ENCODE measurements around the gene GNG3.
A peak's percentile ranks its signal among the peaks of the same experiment; 100 is the strongest.
"Not testable (repeated sequence)": the region's sequence is repeated elsewhere in the genome, so short reads cannot be mapped to it uniquely, and the experiment has no call there.

Gene GNG3

GRCh38 chr11:62721994-62722393 lies 14.5 kb downstream of the GNG3 start:
- no peak for DNase-seq

DNA sequence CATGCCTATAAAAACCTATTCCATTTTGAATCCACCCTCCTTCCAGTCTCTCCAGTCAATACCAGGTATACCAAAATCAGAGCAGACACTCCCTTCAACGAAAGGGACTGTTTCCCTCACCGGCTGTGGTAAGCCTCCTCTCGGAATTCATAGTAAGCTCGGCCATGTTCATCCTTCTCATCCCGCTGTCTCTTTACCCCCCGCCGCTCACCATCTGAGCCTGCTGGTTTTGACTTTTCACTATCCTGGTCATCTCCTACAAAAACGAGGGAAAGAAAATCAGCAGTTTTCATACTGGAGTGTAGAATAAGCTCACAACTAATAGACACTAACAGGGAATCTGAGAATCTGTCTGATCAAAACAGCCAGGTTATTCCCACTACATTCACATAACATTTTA lies 16.7 kb downstream of the GNG3 start:
- no peak for DNase-seq

GRCh38 chr11:62725646-62726045 lies 18.2 kb downstream of the GNG3 start:
- DNase-seq = no peak

DNA sequence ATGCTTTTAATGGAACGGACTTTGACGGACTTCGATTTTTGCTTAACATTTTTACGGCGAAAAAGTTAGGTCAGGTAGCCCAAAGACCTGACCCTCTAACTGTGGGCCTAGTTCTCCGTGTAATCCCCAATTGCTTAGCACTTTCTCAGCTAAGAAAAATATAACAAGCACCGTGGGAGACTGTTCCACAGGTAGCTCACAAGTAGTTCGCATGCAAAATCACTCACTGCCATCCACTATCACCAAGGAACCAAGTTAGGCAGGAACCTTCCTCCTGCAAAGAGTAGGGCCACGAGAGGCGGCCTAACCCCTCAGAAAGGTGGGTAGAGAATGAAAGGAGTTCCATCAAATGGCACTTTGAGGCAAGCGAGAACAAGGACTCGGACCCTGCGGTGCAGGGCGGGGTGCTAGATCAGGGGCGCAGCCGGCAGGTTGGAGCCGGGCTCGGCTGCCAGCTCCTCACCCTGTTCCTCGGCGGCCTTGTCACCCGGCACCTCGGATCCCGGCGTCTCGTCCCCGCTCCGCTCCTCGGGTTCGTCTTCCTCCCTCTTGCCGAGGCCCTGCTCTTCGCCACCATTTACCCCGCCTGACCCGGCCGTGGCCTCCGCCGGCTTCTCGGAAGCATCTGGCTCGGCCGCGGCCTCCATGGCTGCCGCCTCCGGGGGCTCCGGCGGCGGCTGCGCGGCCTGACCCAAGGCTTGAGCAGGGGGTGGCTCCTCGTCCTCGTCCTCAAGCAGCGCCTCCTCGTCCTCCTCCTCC lies 18.9 kb downstream of the GNG3 start:
- no peak for DNase-seq

GRCh38 chr11:62726915-62727164 lies 19.4 kb downstream of the GNG3 start:
- DNase-seq = no peak

DNA sequence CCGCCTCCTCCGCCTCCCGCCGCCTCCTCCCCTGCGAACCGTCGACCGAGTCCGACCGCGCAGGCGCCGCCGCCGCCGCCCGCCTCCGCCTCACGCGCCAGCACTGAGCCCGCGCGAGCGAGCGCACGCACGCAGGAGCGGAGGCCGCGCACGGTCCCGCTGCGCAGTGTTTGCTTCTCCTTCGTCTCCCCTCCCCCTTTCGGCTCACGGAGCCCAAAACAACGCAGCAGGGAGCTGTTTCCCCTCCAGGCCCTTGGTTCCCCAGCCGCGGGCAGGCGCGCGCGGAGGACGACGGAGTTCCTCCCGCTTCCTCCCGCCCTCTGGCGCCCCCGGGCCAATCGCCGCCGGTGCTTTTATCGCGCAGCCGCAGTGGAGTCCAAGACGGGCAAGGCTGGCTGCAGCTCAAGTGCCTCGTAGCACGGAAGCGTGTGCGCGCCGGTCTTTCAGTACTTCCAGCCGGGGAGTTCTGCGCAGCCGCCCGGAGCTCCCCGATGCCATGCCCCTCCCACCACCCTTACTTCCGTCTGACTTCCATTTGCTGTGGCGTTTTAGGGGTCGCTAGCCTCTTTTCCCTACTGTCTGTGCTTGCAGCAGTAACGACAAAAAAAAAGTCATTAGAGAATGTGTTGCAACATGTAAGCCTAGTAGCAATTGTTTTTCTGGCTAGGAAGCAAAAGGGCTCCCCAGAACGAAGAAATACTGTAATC lies 19.8 kb downstream of the GNG3 start, which contains the start of gene HNRNPUL2:
Gene HNRNPUL2, minus strand, starts transcription at position 293 of the 707 bp plus-strand sequence. CDS start 301 bp downstream, outside the sequence.
- peak; percentile 99 for DNase-seq

GRCh38 chr11:62727872-62728170 lies 20.3 kb downstream of the GNG3 start:
- DNase-seq = peak; percentile 99

GRCh38 chr11:62728171-62728988 lies 20.9 kb downstream of the GNG3 start, which contains the start of gene TTC9C:
TTC9C (plus strand) TSS chr11:62728486; CDS start chr11:62728849, 363 bp downstream.
- DNase-seq = peak; percentile 95

DNA sequence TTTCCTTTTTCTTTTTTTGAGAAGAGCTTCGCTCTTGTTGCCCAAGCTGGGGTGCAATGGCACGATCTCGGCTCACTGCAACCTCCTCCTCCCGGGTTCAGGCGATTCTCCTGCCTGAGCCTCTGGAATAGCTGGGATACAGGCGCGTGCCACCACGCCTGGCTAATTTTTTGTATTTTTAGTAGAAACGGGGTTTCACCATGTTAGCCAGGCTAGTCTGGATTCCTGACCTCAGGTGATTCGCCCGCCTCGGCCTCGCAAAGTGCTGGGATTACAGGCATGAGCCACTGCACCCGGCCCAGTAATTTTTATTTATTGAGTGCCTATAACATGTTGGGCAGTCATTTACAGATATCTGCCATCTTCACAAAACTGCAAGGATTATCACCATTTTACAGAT lies 22.6 kb downstream of the GNG3 start:
- not testable (repeated sequence) for DNase-seq

DNA sequence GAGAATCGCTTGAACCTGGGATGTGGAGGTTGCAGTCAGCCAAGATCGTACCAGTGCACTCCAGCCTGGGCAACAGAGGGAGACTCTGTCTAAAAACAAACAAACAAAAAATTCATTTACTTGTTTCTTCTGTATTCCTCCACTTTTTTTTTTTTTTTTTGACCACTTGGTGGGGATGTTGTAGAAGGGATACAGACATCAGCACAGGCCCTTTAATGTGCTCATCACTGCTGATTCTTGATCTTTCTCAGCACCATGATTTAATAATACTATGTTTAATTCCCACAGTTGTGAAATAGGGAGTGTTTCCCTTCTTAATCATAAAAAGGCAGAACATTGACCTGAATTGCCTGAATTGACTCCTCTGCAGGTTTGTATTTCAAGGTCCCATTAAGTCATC lies 25.4 kb downstream of the GNG3 start:
- peak; percentile 57 for DNase-seq

DNA sequence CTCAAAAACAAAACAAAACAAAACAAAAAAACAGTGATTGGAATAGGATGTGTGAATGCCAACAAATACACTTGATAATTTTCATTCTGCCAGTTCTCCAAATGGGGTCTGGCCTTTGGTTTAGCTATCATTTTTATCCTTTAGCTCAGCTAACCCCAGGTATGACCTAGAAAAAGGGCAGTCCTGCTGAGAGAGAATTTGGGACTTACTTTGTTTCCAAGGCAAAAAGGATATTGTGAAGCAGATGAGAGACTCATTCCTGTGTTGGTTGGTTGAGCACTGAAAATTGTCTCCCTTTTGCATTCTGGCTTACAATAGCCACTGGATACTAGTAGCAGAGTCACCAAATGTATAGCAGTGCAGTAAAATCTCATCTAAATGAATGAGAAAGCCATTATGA lies 29.7 kb downstream of the GNG3 start:
- DNase-seq = no peak

DNA sequence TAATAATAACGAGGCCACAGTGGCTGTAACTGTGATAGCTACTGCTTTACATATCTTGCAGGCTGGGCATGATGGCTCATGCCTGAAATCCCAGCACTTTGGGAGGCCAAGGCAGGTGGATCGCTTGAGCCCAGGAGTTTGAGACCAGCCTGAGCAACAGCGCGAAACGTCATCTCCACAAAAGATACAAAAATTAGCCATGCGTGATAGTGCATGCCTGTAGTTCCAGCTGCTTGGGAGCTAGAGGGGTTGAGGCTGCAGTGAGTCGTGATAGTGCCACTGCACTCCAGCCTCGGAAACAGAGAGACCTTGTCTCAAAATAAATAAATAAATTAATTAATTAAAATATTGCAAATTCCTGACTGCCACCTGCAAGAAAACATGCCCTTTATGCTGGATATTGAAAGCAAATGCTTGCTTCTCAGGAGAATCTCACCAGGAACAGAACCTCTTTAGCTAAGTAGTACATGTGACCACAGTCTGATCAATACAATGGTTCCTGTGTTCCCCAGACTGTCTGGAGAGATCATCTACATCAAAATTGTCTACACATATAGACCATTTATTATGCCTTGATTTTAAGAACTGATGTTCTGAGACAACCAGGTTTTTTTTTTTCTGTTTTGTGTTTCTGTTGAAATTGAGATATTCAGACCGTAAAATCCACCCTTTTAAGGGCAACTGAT lies 40.1 kb downstream of the GNG3 start:
- DNase-seq = no peak

DNA sequence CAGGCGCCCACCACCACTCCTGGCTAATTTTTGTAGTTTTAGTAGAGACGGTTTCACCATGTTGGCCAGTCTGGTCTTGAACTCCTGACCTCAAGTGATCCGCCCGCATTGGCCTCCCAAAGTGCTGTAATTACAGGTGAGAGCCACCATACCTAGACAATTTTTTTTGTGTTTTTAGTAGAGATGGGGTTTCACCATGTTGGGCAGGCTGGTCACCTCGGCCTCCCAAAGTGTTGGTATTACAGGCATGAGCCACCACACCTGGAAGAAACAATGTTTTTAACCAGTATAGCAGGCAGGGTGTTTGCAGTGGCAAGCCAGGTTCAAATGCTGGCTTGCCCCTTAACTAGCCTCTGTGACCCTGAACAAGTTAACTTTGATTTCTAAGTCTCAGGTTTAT lies 42.5 kb downstream of the GNG3 start:
- not testable (repeated sequence) for DNase-seq

- DNase-seq = no peak
Measured at GRCh38 chr11:62752177-62752785, 44.8 kb downstream of the GNG3 start.

DNA sequence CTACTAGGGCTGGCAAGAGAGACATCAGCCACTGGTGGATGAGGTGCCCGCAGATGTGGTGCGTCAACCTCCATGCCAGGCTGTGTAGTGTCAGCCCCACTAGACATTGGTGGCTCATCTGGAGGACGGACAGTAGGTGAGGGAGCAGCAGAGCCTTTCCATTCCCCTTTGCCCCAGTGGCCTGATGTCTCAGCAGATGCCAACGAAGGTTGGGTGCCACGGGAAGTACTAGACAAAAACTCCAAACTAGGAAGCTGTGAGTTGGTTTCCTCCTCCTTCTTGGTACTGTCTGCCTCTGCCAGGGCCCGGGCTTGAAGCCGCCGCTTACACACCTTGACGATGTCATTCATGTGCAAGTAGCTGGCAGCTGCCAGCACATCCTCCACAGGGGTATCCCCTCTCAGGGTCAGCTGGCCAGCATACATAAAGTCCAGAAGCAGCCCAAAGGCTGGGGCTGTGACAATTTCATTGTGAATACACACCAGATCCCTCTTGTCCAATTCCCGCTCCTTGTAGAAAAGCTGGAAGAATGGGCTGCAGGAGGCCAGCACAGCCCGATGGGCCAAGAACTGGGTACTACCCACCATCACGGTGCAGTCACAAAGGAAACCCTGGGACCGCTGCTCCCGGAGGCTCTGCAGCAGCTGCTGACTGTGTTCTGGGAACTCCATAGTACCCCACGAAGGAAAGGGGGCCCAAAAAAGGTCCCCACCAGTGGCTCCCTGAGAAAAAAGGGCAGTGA lies 45.7 kb downstream of the GNG3 start:
- DNase-seq = no peak

- peak; percentile 99 for DNase-seq
Measured at GRCh38 chr11:62753736-62754603, 46.5 kb downstream of the GNG3 start, which contains the start of gene ZBTB3. ZBTB3 (minus strand) TSS chr11:62754160; CDS start chr11:62753664, 496 bp downstream.

GRCh38 chr11:62755086-62755615 lies 47.7 kb downstream of the GNG3 start:
- no peak for DNase-seq

- no peak for DNase-seq
Measured at GRCh38 chr11:62757846-62758788, 50.6 kb downstream of the GNG3 start.
